ENCODE data around the gene UBE2D2. TPM values are rescaled to one million over a fixed set of nuclear protein-coding genes. Genes with fewer than 3 reads are reported as not detected.

Gene UBE2D2
- total and polyA plus RNA-seq, 10 of the 15 experiments (the other 5 are each of a cell fraction or from before 2014, with no cell fraction given): 58.6 to 245 (median 128) TPM

GRCh38 chr5:139641116-139642080 lies 80.3 kb downstream of the UBE2D2 start:
- DNase-seq (ENCODE audit: low read depth, low spot score) (no peak), FAIRE-seq (no peak), ATAC-seq (no peak)
- H4K20me1 ChIP-seq (ENCODE audit: control insufficient read depth, insufficient read depth): no peaks in the 10 kb centered on the region
- peaks cover 32% of the 10 kb centered on the region for H3K4me1 ChIP-seq (ENCODE audit: control insufficient read depth, insufficient read depth, low read length)
- ChIA-PET SMC1A (ENCODE audit: uncharacterized antibody, unreplicated experiment) (interaction anchor here (0.6 kb wide), 1 partner anchor 11 kb away, joined by 3 read pairs; no protein-coding TSS in a partner anchor), POLR2A (interaction anchor here (9.8 kb wide), 1 partner anchor 24 kb away, joined by 163 read pairs; no protein-coding TSS in a partner anchor), RAD21 (ENCODE audit: unreplicated experiment) (no interaction called here), CTCF (interaction anchor here (0.6 to 1.3 kb wide), 4 partner anchors 8 to 125 kb away, joined by 3 to 4 read pairs (median 3); no protein-coding TSS in a partner anchor)
- BruUV-seq (replicated peaks): no TSS peak
- in situ Hi-C loops (cut with MboI): no loop called here
- H3K9me3 ChIP-seq (replicated peaks; ENCODE audit: control insufficient read depth, insufficient read depth, low read length): no peaks in the 10 kb centered on the region
- intact Hi-C loops (cut with micrococcal nuclease; ENCODE audit: unreplicated experiment): no loop called here
- no peaks in the 10 kb centered on the region for H3K36me3 ChIP-seq (ENCODE audit: control insufficient read depth in 2 of 2, insufficient read depth in 2 of 2, low read length in 1 of 2)
- H2AFZ ChIP-seq (ENCODE audit: control insufficient read depth, low read depth, low read length): no peak overlapping the region
- H3K27me3 ChIP-seq (replicated peaks in 1 of 2; ENCODE audit: control insufficient read depth in 2 of 2, insufficient read depth in 2 of 2, low read length in 1 of 2): no peaks in the 10 kb centered on the region
- H3K79me2 ChIP-seq (ENCODE audit: control insufficient read depth, insufficient read depth, low read length): peaks cover 2% of the 10 kb centered on the region
- no peak overlapping the region for H3K4me2 ChIP-seq (ENCODE audit: control insufficient read depth, insufficient read depth)
- TF ChIP-seq MYC (IDR thresholded peaks at IDR 0.05; ENCODE audit: insufficient read depth, insufficient read length, insufficient replicate concordance, low read length, severe bottlenecking): no peak
- TF ChIP-seq CHD4 (IDR thresholded peaks at IDR 0.05): no peak
- no peak for TF ChIP-seq BCLAF1 (IDR thresholded peaks at IDR 0.05)
- no peak for TF ChIP-seq WRNIP1 (IDR thresholded peaks at IDR 0.05; ENCODE audit: borderline replicate concordance, low read depth, low read length)
- TF ChIP-seq PML (IDR thresholded peaks at IDR 0.05; ENCODE audit: low read length): no peak
- no peak for TF ChIP-seq RELB (IDR thresholded peaks at IDR 0.05; ENCODE audit: low read depth)
- TF ChIP-seq MEF2A (IDR thresholded peaks at IDR 0.05; ENCODE audit: insufficient read depth, low read depth, low read length): no peak
- TF ChIP-seq NFYA (IDR thresholded peaks at IDR 0.05; ENCODE audit: borderline replicate concordance, low read depth, low read length): no peak
- no peak for TF ChIP-seq CEBPB (IDR thresholded peaks at IDR 0.05; ENCODE audit: borderline replicate concordance in 1 of 2, low read depth in 2 of 2, low read length in 2 of 2)
- H3K27ac ChIP-seq (ENCODE audit: control insufficient read depth, insufficient read depth): no peak overlapping the region
- no peak overlapping the region for H3K4me3 ChIP-seq
- no peak overlapping the region for H3K9ac ChIP-seq (ENCODE audit: control insufficient read depth, insufficient read depth, low read length)
- 95% methylated on average over 6 of the region's 6 CpGs for WGBS (ENCODE audit: insufficient coverage, insufficient replicate concordance, low lambda C conversion rate, missing lambda C conversion rate)
